Stimulated activated CD4-positive, alpha-beta T cell treated with anti-CD3 and anti-CD28 coated beads, Interleukin-12 subunit alpha, Interleukin-12 subunit beta, amount 100 ng/mL, for 4 hours (primary cell): ENCODE measurements around the gene PTAR1.
A peak's percentile ranks its signal among the peaks of the same experiment; 100 is the strongest.

ENCODE experiments used
- DNase-seq: peaks from one replicate; pipeline ENCODE4 v3.0.0-alpha.2; 2020

PTAR1 gene

GRCh38 chr9:69672596-69673310 is 87.1 kb downstream of the PTAR1 start:
- peak; percentile 68 for DNase-seq

GRCh38 chr9:69671879-69672595 is 87.8 kb downstream of the PTAR1 start, which contains the start of gene APBA1:
APBA1 (minus strand) TSS chr9:69672371.
- DNase-seq, result peak; percentile 48

- no peak for DNase-seq
These were observed 88.4 kb downstream of the PTAR1 start for GRCh38 chr9:69671311-69671878.

- DNase-seq, result no peak
These were observed 92.5 kb downstream of the PTAR1 start for GRCh38 chr9:69667306-69667705.

- no peak for DNase-seq
These were observed 99.5 kb downstream of the PTAR1 start for GRCh38 chr9:69660304-69660703.
